Stimulated activated CD4-positive, alpha-beta T cell treated with anti-CD3 and anti-CD28 coated beads, TNF-alpha, amount 100 ng/mL, for 24 hours (primary cell): ENCODE results near the gene C17orf67.

Experiments used
- DNase-seq, 3 experiments: peaks; one replicate each; pipeline ENCODE4 v3.0.0-alpha.2; 2020; ENCODE audit warnings: low read depth in 3 of 3

Gene C17orf67

GRCh38 chr17:56833057-56833808, 487 bp downstream of the C17orf67 start:
- peak; percentile 26 to 64 (median 38) for DNase-seq

- DNase-seq = no peak
Measured at GRCh38 chr17:56832446-56832845, 1.3 kb downstream of the C17orf67 start.

DNA sequence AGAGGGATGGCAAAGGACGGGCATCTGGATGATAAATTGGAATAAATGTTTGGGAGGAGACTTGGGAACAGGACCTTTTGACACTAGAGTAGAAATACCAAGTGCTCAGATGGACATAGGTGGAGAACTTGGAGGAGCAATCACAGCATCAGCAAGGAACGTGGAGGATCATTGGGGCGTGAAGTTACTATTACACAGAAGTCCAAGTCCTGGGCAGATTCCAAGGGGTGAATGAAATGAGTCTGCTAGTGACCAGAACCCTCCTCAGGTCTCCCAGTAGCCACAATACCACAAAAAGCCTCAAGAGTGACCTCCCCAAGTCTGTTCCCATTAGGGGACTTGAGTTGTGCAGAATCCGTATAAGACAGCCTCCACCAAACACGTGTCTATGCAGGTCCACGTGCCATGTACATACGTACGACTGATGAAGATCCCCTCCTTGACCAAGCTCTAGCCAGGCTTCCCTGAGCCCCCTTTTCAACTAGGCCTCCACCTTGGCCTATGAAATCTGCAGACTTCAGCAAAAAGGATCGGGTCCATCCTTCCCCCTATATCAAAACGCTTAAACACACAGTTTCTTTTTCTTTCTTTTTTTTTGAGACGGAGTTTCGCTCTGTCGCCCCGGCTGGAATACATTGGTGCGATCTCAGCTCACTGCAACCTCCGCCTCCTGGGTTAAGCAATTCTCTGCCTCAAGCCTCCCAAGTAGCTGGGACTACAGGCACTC, 2.2 kb downstream of the C17orf67 start:
- DNase-seq = no peak

DNA sequence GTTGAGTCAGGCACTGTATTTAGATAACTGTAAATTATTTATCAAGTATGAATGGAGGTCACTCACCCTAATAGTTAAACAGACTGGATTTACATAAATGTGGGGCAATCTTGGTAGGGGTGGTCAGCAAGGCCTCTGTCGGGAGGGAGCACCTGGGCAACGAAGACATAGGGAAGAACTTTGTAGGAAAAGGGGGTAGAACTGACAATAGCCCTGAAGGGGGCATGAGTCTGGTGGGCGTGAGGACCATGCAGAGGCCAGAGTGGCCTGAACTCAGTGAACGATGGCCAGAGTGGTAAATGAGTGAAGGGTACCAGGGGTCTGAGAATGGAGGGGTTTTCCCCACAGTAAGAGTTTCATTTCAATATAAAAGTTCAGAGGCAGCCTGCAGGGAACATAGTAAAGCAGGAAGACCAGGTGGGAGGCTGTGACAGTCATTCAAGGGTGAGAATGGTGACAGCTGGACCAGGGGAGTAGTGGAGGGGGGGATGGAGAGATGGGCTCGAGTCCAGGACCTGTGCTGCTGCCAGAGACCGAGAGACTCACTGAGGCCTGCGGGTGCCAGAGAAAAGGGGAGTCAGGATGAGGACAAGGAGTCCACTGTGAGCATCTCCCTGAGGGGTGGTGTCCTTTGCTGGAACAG, 2.9 kb downstream of the C17orf67 start:
- no peak for DNase-seq

- no peak for DNase-seq
Measured at GRCh38 chr17:56826611-56827414, 6.9 kb downstream of the C17orf67 start.

- DNase-seq = no peak
Measured at GRCh38 chr17:56824503-56824902, 9.2 kb downstream of the C17orf67 start.

- no peak for DNase-seq
Measured at GRCh38 chr17:56823848-56824247, 9.9 kb downstream of the C17orf67 start.

DNA sequence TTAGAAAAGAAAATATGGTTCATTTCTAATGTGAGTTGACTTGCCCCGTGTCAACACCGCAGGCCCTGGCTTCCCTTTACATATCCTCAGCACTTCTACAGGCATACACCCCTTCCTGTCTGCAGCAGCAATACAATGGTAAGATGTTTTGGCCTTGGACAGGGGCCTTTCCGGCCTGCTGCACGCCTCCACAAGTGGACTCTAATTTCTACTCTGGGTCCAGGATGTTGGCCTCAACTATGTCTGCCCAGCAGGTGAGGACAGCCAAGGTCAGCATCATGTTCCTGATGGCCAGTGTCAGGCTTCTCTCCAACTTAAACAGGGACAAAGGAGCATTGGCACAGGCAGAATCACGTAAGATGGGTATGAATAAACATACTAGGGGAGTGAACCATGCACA, 11.0 kb downstream of the C17orf67 start:
- DNase-seq = no peak

GRCh38 chr17:56821847-56822534, 11.7 kb downstream of the C17orf67 start:
- no peak for DNase-seq

DNA sequence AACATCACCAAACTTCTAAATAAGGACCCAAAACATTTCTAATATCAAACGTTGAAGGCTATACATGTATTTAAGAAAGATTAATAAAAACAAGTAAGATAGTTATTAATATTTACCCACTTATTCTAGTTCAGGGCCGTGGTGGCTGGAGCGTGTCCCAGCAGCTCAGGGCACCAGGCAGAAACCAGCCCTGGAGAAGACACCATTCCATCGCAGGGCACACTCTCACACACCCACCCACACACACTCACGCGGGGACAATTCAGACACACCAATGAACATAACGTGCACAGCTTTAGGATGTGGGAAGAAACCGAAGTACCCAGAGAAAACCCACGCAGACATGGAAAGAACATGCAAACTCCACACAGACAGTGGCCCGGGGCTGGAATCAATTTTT, 13.5 kb downstream of the C17orf67 start:
- DNase-seq = no peak

DNA sequence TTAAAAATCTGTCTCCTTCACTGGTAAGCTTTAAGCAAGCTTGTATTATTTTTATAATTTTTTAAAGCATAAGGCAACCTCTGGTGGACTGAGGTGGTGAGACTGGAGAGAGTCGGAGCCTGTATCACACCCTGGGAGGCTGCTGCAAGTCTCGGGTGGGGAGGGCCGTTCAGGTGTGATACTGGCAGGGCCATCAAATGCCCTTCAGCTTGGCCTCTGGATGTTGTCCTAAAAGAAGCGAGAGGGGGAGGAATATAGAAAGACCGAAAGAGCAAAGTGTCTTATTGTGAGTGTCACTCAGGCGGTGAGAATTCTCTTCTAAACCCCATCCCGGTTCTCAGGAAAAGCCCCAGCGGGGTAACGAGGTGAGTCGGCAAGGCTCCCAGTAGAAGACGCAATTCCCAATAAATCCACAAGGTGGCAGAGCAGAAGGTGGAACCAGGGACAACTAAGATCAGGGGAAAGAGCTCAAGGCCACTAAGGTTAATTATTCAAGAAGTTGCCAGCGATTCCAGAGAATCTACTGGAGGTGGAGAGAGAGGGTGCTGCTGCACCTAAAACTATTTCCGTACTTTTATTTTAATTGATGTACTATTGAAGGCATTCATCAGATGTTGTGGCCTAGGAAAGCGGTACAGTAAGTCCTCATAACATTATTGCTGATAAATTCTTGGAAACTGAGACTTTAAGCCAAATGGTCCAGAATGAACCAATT, 14.1 kb downstream of the C17orf67 start:
- DNase-seq = peak; percentile 52 to 71 (median 59)

- no peak for DNase-seq
Measured at GRCh38 chr17:56819030-56819429, 14.7 kb downstream of the C17orf67 start.

GRCh38 chr17:56817066-56817465, 16.7 kb downstream of the C17orf67 start:
- DNase-seq = no peak

GRCh38 chr17:56815711-56816110, 18.0 kb downstream of the C17orf67 start:
- no peak for DNase-seq

DNA sequence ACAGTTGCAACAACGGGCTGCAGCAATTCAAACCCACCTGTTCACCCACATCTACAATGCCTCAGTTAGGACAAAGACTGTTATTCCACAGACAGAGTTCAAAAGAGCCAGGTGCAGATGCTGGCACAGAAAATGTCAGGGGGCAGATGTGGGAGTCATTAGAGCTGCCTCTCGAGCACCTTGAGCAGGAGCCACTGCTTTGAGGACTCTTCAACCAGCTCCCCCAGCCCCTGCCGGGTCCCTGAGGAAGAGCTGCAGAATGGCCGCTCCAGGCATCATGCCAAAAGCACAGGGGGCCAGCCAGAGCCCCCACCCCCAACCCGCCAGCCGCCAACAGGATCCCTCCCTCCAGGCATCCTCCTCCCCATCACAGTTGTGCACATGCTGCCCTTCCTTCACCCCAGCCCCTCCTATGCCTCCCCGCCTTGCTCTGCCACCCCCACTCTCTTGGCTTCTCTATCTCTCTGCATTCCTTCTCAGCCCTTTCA, 20.8 kb downstream of the C17orf67 start:
- DNase-seq = no peak

DNA sequence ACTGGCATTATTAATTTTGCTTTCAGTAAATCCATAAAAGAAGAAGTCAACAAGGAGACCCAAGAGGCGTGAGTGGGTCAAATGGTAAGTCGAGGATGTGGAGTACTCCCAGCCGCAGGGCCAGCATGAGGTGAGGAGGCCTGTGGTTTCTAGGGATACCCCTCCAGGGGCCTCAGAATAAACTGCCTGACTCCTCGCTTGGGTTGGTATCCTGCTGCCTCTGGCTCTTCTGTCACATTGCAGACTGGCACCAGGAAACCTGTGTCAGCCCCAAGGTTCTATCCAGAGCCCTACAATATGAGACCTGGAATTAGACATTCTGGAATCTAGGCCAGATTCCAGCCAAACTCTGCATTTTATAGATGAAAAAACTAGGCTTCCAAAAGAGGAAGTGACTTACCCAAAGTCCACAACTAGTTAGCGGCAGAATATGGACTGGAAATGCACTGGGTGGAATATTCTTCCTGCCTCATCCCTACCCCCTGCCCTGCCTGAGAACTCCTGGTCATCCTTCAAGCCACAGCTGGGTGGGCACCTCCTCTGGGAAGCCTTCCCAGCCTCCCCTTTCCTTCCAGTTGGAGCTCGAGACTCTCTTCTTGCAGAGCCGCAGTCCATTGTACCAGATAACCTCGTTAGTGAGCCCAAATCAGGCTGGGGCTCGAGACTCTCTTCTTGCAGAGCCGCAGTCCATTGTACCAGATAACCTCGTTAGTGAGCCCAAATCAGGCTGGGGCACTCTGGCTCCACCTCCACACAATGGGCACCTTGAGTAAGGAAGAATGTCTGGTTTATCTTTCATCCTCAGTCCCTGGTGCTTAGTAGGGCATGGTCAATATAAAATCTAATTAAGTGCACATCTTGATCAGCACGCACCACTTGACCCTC, 22.6 kb downstream of the C17orf67 start:
- no peak for DNase-seq

DNA sequence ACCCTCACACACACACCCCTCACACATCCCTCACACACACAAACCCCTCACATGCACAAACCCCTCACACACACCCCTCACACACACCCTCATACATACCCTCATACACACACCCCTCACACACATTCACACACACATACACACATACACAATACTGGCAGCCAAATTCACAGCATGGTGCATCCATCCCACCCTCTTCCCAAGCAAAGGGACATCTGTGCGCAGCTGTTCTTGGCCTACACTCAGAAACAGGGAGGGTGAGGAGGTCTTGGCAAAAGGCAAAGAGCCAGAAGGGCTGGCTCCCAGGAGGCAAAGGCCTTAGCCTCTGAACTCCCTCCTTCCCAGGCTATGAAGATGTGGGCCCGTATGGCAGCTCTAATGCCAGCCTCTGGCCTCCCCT, 23.4 kb downstream of the C17orf67 start:
- DNase-seq = no peak

DNA sequence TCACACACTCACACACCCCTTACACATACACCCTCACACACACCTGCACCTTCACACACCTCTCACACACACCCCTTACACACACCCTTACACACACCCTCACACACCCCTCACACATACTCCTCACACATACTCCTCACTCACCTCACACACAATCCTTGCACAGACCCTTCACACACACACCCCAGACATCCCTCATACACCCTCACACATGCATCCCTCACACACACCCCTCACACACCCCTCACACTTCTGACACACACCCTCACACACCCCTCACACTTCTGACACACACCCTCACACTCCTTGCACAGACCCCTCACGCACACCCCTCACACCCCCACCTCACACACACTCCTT, 23.9 kb downstream of the C17orf67 start:
- DNase-seq = no peak

DNA sequence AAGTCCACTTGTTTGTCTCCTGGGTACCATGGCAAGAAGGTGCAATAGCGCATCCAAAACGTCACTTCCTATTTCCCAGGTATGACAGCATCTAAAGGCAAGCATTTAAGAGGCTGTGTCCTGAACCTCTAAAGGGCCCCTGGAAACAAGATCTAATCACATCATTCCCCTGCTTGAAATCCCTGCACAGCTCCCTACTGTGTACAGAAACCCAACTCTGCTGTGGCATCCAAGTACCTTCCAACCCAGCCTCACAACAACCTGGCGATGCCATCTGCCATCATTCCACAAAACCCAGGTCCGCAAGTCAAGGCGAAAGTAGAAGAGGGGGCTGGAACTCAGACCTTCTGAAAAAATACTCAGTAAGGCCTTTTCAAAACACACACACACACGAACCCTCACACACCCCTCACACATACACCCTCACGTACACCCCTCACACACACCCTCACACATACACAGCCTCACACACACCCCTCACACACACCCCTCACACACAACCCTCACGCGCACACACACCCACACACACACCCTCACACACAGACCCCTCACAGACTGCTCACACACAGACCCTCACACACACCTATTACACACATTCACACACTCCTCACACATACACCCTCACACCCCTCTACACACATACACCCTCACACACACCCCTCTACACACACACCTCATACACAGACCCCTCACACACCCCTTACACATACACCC, 24.5 kb downstream of the C17orf67 start:
- DNase-seq = no peak
